Erythroblast (primary cell): Measurements from ENCODE around the gene CENPX.

Source experiments
- GATA1 ChIP-seq: IDR thresholded peaks from 2 replicates; pipeline ENCODE4 v1.6.1; 2011; ENCODE audit warnings: low read depth, mild to moderate bottlenecking, control low read depth, low read length, moderate library complexity
- POLR2A ChIP-seq: IDR thresholded peaks from 2 replicates; pipeline ENCODE4 v1.6.1; 2011; ENCODE audit warnings: mild to moderate bottlenecking, low read length

DNA sequence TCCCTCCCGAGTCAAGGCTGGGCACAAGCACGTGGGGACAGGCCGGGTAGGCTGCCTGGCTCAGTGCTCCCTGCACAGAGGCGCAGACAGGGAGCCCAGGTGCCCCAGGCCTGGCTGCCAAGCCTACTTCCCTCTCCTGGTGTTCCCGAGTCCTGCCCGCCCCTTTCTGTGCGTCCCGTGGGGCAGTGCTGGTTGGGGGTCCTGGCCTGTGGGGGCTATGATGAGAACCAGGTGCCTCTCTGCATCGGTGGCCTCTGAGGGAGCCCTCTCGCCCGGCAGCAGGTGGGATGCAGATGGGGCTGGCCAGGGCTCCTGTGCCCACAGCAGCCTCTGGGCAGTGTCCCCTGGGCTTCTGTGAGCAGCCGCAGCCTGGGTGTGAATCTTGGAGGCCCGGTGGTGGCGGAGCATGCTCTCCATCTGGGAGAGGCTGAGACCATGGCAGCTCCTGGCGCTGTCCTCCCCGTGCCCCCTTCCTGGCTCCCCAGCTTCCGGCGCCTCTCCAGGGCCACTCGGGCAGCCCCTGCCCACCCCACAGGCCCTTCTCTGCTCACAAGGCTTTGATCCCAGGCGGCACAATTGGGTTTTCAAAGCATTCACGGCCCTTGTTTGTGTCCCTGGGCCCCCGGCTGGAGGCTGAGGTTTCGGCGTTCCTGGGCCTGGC, 7.2 kb downstream of the CENPX start:
- no peak for TF ChIP-seq POLR2A
- TF ChIP-seq GATA1, result no peak
